ENCODE data around the gene CARS1. TPM values are rescaled to one million over a fixed set of nuclear protein-coding genes. Genes with fewer than 3 reads are reported as not detected.
A peak's percentile ranks its signal among the peaks of the same experiment; 100 is the strongest.

Gene CARS1
- total RNA-seq, 4 donors from 2014 or later = 38.1 to 66.5 (median 40.9) TPM

DNA sequence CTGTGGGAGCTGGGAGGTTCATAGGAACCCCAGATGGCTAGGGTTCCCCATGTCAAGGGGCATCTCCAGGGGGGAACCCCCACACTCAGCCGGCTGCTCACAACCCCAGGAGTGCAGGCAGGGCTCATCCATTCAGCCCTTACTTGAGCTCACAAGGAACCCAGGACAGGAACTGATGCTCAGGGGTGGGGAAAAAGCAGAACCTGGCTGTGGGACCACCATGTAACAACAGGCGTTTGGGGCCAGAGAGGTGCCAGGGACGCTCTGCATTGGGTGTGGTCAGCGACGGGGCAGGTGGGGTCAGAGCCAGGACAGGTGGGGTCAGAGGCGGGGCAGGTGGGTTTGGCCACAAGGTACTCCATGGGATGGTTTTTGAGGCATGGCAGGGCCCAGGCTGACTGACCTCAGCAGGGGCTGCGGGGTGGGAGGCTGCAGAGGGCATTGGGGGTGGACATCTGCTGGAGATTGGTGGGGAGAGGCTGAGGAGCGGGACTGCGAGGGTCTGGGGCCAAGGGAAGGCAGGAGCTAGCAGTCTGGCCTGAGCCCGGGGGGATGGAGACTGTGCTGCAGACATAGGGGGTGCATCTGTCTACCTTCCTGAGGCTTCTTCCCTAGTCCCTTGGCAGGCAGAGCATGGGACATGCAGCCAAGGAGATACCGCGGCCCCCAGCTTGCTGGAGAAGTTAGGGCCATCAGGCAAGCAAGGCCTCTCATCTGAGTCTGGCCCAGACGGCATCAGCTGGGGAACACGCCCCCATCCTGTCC lies 34.0 kb upstream of the CARS1 start:
- WGBS = 76% methylated on average over 10 of the region's 14 CpGs
- no peaks in the 10 kb centered on the region for H3K27me3 ChIP-seq
- peak; percentile 49 to 72 for DNase-seq (ENCODE audit: low spot score in 2 of 2)
- peaks cover 65% of the 10 kb centered on the region for H3K36me3 ChIP-seq
- H3K27ac ChIP-seq = no peak overlapping the region
- TF ChIP-seq EP300 (IDR thresholded peaks at IDR 0.05) = no peak
- TF ChIP-seq, protein P1, sequence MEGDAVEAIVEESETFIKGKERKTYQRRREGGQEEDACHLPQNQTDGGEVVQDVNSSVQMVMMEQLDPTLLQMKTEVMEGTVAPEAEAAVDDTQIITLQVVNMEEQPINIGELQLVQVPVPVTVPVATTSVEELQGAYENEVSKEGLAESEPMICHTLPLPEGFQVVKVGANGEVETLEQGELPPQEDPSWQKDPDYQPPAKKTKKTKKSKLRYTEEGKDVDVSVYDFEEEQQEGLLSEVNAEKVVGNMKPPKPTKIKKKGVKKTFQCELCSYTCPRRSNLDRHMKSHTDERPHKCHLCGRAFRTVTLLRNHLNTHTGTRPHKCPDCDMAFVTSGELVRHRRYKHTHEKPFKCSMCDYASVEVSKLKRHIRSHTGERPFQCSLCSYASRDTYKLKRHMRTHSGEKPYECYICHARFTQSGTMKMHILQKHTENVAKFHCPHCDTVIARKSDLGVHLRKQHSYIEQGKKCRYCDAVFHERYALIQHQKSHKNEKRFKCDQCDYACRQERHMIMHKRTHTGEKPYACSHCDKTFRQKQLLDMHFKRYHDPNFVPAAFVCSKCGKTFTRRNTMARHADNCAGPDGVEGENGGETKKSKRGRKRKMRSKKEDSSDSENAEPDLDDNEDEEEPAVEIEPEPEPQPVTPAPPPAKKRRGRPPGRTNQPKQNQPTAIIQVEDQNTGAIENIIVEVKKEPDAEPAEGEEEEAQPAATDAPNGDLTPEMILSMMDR (IDR thresholded peaks at IDR 0.05) = no peak
- TF ChIP-seq POLR2A (IDR thresholded peaks at IDR 0.05) = no peak
- no peak for TF ChIP-seq POLR2AphosphoS5 (IDR thresholded peaks at IDR 0.05)
- H3K9me3 ChIP-seq = no peaks in the 10 kb centered on the region
- H3K4me1 ChIP-seq = peaks cover 14% of the 10 kb centered on the region
- no peak overlapping the region for H3K4me3 ChIP-seq

DNA sequence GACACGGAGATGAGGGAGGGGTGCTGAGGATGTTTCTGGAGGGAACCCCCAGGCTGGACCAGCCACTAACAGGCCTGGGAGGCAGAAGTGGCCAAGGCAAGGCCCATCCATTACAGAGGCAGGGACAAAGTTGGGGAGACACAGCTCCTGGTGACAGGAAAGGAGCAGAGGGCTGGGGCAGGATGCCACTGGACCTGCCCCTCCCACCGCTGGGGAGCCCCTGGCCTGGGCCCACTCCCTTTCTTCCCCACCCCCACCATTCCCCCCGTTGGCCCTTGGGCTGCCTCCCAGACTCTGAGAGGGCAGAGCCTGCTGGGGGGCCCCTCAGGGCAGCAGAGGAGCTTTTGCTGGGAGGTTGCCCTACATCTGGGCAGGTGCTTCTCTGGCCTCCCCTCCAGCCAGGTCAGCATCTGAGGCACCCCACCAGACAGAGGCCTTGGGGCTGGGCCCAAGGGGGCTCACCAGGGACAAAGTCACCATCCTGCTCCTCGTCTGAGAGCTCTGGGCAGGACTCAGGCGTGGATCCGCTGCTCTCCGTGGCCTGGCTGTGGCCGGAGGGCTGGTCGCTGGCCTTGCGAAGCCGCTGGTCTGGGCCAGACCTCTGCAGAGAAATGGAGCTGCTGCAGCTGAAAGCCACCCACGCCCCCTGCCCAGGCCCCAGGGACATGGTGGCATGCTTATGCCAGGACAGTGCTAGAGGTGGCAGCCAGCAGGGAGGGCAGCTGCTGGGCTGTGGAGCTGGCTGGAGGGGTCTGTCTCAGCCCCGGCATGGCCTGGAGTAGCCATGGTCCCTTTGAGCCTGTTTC lies 33.1 kb upstream of the CARS1 start:
- DNase-seq (ENCODE audit: low spot score in 2 of 2) = peak; percentile 62 to 72
- Histone ChIP-seq H3K9me3 (no peaks in the 10 kb centered on the region), H3K4me3 (no peak overlapping the region), H3K36me3 (peaks cover 64% of the 10 kb centered on the region), H3K27ac (no peak overlapping the region), H3K27me3 (no peaks in the 10 kb centered on the region), H3K4me1 (peaks cover 6% of the 10 kb centered on the region)
- WGBS = 76% methylated on average over 4 of the region's 13 CpGs
- TF ChIP-seq POLR2A (IDR thresholded peaks at IDR 0.05) (no peak), EP300 (IDR thresholded peaks at IDR 0.05) (no peak), POLR2AphosphoS5 (IDR thresholded peaks at IDR 0.05) (no peak)
- TF ChIP-seq, protein P1 (IDR thresholded peaks at IDR 0.05) = no peak

DNA sequence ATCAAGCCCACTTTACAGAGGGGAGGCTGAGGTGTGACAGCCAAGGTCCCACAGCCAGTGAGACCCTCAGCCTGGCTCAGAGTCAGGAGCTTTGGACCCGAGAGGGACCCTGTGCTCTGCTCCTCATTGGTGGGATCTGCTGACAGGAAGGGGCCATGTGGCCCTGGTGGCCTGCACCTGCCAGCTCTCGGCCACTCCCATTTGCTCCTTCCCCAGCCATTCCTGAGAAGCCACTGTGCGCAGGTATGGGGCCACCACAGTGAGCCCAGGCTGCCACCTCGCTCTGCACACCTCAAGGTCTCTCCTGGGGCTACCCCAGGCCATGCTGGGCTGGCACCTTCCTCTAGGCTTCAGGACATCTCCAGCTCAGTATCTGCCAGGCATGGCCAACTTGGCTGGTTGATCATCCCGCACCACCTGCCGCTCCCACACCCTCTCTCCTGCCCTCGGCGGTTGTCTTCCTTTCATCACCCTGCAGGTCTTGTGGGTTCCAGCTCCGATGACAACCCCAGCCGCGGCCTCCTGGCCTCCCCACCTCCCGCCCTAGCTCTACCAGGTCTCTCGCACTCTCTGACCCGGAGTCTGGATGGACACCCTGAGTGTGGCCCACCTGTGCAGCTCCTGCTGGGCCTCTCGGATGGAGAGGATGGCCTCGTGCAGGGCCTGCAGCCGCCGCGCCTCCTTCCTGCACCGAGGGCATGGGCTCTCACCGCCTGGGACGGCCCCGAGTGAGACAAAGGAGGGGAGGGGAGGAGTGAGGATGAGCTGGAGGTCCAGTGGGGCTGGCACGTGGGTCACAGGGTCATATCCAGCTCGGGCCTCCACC lies 32.2 kb upstream of the CARS1 start:
- DNase-seq (ENCODE audit: low spot score in 2 of 2) = peak; percentile 59 to 76
- Histone ChIP-seq H3K36me3 (peaks cover 55% of the 10 kb centered on the region), H3K27me3 (no peaks in the 10 kb centered on the region), H3K27ac (no peak overlapping the region), H3K4me3 (no peak overlapping the region), H3K9me3 (no peaks in the 10 kb centered on the region), H3K4me1 (peaks cover 3% of the 10 kb centered on the region)
- TF ChIP-seq POLR2A (IDR thresholded peaks at IDR 0.05) = no peak
- TF ChIP-seq POLR2AphosphoS5 (IDR thresholded peaks at IDR 0.05) = no peak
- TF ChIP-seq, protein P1 (IDR thresholded peaks at IDR 0.05) = no peak
- WGBS = 91% methylated on average over 22 of the region's 25 CpGs

DNA sequence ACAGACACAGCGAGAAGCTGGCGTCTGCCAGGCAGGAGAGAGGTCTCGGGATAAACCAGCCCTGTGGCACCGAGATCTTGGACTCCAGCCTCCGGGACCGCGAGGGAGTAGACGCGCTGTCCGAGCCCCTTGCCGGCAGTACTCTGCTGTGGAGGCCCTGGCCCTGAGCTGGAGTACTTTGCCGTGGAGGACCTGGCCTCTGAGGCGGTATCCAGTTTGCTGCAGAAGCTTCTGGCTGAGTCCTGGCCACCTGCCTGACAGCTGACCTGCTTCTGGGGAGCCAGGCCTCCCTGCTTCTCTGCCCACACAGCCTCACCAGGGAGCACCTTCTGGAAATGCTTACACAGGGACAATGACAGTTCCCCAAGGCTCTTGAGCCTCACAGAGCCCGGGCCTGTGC lies 31.6 kb upstream of the CARS1 start:
- 89% methylated on average over 12 of the region's 14 CpGs for WGBS
- Histone ChIP-seq H3K27me3 (no peaks in the 10 kb centered on the region), H3K4me3 (no peak overlapping the region), H3K4me1 (peaks cover 3% of the 10 kb centered on the region), H3K9me3 (no peaks in the 10 kb centered on the region), H3K36me3 (peaks cover 49% of the 10 kb centered on the region), H3K27ac (no peak overlapping the region)
- no peak for TF ChIP-seq EP300 (IDR thresholded peaks at IDR 0.05)
- no peak for TF ChIP-seq POLR2A (IDR thresholded peaks at IDR 0.05)
- TF ChIP-seq, protein P1 (IDR thresholded peaks at IDR 0.05) = no peak
- TF ChIP-seq POLR2AphosphoS5 (IDR thresholded peaks at IDR 0.05) = no peak
- no peak for DNase-seq (ENCODE audit: low spot score in 2 of 2)

Data from suprapubic skin (tissue), 4 donors.